PC-9 (cell line): ENCODE measurements around the gene ST13.

Experiments used
- EZH2 ChIP-seq: fragments of 200-600 bp; sonication (generic); IDR thresholded peaks from 2 replicates; pipeline ENCODE4 v1.8.0; 2017; ENCODE audit warnings: antibody characterized with exemption, low read depth
- TF ChIP-seq, protein P1 (sequence below): fragments of 200-600 bp; sonication (generic); conservative IDR thresholded peaks from 2 replicates; pipeline ENCODE4 v1.6.1; 2017; ENCODE audit warnings: mixed run types, antibody characterized with exemption, mild to moderate bottlenecking, moderate library complexity

DNA sequence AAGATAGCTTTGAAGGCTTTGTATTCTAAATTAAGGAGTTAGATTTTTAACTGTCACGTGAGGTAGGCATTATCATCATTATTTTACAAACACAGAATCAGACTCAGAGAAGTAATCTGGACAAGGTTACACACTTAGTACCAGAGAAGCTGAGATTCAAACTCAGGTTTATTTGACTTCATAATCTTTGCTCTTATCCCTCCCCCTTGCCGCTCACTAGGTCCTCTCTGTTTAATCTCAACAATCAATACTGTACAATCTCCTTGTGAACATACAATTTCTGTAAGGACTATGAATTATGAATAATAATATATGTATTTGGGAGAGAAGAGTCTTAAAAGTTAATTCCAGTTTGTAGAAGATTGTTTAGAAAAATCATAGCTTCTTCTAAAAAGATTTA lies 10.7 kb upstream of the ST13 start:
- TF ChIP-seq, protein P1, sequence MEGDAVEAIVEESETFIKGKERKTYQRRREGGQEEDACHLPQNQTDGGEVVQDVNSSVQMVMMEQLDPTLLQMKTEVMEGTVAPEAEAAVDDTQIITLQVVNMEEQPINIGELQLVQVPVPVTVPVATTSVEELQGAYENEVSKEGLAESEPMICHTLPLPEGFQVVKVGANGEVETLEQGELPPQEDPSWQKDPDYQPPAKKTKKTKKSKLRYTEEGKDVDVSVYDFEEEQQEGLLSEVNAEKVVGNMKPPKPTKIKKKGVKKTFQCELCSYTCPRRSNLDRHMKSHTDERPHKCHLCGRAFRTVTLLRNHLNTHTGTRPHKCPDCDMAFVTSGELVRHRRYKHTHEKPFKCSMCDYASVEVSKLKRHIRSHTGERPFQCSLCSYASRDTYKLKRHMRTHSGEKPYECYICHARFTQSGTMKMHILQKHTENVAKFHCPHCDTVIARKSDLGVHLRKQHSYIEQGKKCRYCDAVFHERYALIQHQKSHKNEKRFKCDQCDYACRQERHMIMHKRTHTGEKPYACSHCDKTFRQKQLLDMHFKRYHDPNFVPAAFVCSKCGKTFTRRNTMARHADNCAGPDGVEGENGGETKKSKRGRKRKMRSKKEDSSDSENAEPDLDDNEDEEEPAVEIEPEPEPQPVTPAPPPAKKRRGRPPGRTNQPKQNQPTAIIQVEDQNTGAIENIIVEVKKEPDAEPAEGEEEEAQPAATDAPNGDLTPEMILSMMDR = no peak
- no peak for TF ChIP-seq EZH2
